HG03095 (cell line): ENCODE data around the gene BEST1.

Experiments
- ATAC-seq: cut with Tn5 transposase; IDR thresholded peaks from one replicate; pipeline ENCODE4 v1.9.1; 2021; ENCODE audit warnings: moderate library complexity; ENCODE audit not compliant: unreplicated experiment

BEST1 gene

DNA sequence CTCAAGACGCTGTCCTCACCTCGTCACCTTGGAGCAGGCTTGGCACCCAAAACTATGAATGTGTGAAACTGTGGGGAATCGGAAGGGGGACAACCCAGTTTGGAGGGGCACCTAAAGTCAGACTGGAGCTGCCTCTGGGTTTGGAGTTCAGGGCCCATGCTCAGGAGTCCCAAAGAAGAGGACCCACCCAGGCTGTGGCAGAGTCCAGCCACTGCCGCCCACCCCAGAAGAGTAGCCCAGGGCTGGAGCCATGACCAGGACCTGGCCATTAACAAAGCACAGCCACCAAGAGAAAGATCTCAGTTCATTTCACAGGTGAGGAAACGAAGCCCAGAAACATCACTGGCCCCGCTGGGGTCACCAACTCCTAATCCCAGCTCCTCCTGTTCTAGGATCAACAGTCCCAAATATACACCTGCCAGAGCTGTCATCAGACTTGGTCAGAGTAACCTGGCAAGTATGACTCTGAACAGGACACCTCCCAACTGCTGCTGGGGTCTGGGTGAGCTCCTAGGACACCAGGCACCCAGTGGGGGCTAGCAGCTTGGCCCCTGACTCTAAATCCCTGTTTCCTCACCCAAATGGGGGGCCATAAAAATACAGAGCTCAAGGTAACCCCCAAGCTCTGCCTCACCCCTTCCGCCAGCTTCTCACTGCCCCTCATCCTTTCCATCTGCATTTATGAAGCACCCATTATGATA, 35.5 kb upstream of the BEST1 start:
- no peak for ATAC-seq

DNA sequence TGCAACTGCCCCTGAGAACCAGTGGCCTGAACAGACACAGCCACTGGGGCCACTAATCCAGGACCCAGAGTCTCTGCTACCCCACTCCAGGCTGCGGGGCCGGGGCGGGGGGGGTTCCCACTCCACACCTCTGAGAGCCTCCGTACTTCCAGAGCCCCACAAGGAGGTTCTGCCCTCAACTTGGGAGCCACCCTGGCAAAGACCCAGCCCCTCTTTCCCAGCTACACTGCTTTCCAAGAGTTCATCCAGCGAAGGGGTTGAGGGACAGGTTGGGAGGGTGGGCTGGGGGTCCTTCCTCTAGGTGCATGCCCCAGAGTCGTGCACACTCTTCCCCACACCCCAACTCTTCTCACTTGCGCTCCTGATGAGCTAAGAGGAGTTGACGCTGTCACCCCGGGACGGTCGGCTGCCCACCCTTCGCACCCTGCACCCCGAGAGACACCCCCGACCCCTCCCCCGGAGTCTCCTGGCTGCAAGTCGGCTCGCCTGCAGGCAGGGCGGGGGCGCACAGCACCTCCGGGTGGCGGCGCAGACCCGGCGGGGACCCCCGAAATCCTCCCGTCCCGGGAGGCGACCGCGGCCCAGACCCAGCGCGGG, 33.3 kb upstream of the BEST1 start:
- ATAC-seq = no peak

DNA sequence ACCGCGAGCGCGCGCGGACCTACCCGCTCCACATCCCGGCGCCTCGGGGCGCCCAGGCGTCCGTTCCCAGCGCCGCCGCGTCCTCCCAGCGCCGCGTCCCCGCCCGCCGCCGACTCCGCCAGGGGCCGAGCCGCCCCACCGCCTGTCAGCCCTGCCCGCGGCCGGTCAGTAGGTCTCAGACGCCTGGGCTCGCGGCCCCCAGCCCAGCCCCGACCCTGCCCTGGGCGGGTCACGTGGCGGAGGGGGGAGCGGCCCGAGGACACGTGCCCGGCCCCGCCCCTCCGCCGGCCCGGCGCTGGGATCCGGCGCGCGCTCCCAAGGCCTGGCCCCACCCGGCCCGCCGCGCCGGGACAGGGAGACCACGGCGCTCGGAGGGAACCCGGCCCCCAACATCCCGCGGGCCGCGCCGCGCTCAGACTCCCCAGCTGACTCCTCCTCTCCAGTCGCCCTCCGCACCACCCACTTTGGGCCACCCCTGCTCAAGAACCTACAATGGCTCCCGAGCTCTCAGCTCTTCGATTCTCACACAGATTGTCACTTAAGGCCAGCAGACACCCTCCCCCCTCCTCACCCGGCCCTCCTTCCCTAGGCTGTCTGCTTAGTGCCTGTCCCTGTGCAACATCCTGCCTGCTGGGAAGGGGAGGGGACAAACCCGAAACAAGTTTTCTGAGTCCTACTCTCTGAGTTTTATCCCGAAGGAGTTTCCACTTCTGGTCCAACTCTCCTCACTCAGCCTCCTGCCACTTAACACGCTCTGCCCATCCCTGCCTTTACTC, 32.6 kb upstream of the BEST1 start, which contains the start of gene RAB3IL1:
RAB3IL1 (minus strand) TSS at position 233 of the 776 bp plus-strand sequence; CDS start at position 34, 199 bp downstream.
- ATAC-seq = no peak

DNA sequence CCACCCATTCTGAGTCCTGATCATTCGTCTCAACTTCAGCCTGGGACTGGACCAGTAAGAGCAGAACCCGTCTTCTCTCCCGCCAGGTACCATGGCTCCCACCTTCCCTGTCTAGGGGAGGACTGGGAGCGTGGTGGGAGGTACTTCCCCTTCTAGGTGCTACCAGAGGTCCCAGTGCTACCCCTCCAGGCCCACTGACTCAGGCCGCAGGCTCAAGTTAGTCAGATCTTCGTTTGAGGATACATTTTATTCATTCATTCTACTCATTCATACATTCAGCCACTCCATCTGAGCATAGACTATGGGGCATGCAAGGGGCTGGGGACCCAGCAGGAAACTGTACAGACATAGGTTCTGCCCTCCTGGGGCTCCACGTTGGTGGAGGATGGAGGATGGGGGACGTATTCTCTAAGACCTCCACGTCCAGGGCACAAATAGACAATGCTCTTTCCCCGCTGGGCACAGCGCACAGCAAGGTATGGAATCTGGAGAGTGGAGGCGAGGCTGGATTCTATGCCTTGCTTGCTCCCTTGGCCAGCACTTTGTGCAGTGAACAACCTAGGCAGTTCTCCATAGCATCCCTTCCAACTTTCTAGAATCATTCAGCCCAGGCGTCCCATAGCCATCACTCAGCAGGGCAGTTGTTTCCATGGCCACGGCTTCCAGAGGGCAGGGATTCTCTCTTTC, 31.8 kb upstream of the BEST1 start:
- ATAC-seq = no peak

DNA sequence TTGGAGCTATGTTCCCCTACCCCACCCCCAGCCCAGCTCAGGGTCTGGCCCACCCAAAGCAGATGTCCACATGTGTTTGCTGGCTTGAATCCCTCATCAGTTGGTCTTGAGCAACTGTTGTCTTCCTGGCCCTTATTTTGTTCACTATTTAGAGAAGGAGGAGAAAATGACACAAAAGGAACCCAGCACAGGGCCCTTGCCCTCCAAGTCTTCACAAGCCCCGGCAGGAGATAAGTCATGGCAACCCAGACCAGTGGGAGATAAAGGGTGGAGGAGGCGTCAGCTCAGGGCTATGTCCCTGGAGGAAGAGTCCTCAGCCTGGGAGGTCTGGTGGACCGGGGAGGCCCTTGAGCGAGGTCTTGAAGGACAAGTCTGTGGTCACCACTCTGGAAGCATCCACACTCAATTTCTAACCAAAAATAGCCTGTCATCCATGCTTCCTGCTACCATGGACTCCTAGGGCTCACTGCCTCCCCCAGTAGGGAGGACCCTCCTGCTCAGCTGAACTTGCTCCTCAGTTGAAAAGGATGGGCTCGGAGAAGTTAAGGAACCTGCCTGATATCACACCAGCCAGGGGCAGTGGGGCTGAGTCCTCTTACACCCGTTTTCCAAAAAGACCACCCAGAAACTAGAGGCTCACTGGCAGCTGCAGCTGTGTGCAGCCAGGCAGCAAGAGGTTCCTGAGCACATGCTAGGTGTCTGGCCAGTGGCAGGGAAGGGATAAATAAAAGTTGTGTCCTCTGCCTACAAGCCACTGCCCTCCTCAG, 31.0 kb upstream of the BEST1 start:
- ATAC-seq = no peak

DNA sequence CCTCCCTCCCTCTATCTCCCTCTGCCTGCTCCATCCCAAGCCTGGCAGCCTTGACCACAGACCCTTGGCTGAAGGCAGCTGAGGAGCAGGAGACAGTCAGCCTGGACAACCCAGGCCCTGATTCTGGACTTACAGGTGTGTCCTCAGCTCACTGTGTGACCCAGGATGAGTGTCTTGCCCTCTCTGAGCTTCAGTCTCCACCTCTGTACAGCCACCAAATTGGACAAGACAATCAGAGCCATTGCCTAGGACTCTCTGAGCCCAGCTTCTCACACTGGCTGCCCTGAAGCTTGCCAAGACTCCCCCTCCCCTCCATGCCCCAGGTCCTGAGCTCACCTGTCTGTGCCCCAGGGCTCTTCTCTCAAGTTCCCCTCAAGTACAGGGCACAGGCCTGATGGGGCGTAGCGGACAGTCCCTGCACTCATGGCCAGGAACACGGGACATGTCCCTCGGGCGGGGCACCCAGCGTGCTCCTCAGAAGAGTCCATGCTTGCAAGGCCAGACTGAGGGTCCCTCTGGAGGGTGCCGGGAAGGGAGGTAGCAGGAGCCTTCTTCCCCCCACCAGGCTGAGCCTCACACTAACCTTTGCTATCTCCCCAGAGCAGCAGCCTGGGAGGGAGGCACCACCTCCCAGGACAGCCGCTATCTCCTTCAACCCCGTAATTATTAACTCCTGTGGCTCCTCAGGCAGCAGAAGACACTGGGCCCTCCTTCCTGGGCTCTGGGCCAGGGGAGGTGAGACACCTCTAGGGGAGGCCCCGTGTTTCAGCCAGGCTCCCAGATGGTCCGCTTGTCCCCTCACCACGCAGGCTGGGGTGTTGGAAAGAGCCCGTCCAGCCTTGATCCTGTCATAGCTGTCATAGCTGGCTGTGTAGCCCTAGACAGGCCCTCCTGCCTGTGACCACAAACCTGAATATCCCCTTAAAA, 30.2 kb upstream of the BEST1 start:
- ATAC-seq = no peak

DNA sequence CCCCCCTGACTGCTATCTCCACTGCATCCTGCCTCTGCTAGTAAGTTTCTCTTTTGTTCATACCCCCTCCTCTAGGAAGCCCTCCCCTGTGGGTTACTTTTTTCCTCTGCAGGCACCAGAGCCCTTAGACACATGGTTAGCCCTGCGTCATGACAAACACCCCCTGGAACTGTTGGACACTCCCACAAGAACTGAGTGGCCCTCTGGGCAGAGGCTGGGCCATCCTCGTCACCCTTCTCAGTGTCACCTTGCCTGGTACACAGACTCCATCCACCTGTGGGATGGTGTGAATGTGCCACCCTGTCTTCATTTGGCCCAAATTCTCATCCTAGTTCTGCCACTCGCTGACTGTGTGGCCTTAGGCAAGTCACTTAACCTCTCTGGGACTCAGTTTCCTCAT, 28.7 kb upstream of the BEST1 start:
- ATAC-seq = no peak

DNA sequence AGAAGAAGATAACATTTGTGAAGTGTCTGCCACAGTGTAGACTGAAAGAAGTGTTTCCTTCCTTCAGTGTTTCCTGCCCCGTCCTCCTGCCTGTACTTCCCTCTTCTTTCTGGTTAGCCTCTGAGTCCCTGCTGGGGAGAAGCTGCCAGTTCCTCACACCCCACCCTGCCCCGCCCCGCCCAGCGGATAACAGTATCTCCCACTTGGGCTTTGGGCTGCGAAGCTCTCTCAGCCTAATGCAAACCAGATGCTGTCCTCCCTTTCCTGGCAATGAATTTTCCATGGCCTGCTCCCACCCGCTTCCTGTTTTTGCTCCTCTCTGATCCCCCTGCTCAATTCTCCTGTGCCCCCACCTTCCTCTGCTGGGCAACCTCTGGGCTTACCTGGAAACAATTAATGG, 27.6 kb upstream of the BEST1 start:
- no peak for ATAC-seq

DNA sequence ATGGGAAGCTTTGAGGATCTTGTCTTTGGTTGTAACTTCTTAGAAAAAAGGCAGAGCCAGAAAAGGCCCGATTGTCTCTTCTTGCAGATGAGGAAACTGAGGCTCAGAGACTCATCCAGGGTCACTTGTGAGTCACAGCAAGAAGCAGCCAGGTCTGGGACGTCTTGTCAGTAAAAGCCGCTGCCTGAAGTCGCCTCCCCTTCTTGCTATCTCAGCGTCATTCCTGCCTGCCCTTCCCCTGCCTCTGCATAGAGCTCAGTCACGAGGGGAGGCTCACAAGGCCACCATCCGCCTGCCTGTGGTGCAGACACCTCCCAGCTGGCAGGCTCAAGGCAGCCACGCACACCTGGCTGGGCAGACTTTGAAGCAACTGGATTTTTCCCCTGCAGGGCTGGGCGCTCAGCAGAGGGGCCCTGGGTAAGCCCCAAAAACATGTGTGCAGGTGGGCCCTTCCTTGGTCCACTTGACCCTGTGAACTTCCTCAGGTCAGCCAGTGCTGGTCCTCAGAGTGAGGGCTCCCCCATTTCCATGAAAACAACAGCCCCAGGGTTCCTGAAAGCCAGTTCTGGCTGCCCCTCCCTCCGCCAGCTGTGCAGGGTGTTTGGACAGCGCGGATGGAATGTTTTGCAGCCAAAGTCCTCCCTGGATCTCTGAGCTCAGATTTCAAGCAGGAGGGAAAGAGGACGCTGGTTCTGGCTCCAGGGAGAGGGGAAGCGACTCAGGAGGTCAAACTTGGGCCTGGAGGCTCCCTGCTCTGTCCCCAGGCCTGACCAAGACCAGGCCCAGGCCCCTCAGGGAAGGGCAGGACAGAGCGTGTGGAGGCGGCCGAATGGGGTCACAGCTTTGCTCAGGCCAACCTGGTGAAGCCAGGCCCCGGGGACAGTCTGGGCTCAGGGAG, 26.7 kb upstream of the BEST1 start:
- ATAC-seq = no peak

DNA sequence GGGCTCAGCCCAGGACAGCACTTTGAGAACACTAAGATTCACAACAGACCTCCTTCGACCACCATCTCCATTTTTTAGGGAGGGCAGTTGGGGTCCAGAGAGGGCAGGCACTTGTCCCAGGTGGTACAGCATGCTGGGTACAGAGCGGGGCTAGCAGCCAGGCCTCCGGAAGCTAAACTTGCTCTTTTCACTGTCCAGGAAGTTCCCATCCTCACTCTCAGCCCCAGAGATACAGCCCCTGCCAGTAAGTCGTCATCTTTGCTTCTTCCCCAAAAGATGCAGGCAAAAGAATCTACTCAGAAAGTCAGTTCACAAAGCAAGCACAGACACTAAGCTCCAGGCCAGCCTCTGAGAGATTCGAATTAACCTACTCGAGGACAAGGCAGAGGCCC, 26.1 kb upstream of the BEST1 start:
- no peak for ATAC-seq

DNA sequence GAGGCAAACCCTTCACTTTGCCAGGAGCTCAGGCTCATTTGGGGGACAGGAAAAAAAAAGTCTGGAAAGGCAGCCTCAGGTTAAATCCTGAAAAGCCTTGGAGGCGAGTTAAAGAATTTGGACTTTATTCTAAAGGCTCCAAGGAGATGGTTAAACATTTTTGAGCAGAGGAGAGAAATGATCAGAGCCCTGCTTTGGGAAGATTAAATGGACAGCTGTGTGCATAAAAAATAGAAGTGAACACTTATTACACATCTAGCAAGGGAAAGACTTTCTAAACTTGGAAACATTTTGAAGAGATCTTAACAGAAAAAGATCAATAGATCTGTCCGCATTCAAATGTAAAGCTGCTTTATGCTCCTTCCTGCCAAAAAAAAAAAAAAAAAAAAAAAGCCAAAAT, 24.4 kb upstream of the BEST1 start:
- ATAC-seq = no peak

DNA sequence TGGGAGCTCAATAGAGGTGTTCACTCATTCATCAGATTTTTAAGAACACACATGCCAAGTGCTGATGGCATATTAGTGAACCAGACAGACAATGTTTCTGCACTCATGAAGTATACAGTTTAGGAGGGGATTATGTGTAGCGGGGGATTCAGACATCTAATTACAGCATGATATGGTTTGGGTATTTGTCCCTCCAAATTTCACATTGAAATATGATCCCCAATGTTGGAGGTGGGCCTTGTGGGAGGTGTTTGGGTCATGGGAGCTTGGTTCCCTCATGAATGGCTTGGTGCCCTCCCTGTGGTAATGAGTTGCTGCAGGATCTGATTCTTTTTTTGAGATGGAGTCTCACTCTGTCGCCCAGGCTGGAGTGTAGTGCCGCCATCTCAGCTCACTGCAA, 23.9 kb upstream of the BEST1 start:
- ATAC-seq = no peak

DNA sequence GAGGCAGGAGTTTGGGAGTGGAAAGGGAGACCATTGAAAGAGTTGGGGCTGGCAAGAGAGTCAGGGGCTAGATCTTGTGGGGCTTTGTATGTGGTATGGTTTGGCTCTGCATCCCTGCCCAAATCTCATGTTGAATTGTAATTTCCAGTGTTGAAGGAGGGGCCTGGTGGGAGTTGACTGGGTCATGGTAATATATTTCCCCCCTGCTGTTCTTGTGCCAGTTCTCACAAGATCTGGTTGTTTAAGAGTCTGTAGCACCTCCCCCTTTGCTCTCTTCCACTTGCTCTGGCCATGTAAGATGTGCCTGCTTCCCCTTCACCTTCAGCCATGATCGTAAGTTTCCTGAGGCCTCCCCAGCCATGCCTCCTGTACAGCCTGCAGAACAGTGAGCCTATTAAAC, 22.6 kb upstream of the BEST1 start:
- ATAC-seq = no peak

DNA sequence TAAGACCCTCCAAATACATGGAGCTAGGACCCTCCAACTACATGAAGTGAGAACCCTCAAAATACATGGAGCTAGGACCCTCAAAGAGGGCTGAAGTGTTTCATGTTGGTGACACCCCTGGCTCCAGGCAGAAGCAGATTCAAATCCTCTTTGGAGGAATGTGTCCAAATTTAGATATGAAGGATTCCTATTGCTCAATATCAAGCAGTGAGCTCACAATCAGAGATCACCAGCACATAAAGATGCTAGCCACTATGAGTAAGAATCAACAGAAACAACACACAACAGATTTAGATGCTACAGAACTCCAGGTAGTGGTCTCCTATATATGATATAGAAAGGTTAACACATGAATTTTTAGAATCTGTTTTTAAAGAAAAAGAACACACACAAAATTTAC, 21.5 kb upstream of the BEST1 start:
- ATAC-seq = no peak

DNA sequence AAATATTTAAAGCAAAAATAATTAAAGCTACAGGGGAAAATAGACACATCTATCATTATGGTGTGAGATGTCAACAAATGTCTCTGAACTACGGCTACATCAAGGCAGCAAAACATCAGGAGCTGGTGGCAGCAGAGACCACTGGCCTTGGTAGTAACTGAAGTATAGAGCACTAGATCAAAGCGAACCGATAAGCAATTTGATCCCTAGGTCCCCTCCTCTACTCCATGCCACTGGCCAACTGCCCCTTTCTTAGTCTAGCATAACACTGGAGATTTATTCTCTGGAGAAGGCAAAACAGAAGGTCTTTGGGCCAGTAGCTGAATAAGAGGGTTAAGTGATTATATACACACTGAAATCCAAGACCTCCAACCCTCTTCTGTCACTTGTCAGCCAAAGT, 19.2 kb upstream of the BEST1 start:
- no peak for ATAC-seq

DNA sequence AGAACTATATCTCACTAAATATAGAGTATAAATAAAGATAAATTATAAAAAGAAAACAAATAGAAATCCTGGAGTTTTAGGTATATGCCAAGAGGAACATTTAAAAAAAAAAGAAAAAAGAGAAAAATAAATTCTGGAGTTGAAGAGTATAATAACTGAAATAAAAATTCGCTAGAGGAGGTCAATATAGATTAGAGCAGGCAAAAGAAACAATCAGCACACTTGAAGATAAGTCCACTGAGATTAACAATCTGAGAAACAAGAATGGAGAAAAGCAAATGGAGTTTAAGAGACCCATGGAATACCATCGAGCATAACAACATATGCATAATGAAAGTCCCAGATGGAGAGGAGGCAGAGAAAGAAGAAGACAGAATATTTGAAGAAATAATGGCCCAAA, 14.3 kb upstream of the BEST1 start:
- ATAC-seq = no peak

DNA sequence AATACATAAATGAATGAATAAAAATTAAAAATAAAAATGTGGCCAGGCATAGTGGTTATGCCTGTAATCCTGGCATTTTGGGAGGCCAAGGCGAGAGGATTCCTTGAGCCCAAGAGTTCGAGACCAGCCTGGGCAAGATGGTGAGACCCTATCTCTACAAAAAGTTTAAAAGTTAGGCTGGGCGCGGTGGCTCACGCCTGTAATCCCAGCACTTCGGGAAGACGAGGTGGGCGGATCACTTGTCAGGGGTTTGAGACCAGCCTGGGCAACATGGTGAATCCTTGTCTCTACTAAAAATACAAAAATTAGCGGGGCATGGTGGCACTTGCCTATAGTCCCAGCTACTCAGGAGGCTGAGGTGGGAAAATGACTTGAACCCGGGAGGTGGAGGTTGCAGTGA, 9.7 kb upstream of the BEST1 start:
- no peak for ATAC-seq

DNA sequence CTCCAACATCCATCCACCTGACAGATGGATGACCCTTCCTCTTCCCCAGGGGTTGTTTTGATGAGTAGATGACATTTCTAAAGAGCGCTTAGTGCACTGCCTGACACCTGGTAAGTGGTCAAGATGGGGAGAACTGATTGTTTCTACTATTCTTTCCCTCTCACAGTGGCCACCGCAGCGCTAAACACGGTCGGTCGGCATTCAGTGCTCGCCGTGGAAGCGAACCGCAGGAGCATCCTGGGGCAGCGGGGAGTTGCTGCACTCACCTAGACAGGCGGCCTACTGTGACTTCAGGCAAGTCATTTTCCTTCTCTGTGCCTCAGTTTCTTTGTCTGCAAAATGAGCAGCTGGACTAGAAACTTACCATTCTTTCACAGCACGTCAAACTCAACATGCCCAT, 5.0 kb upstream of the BEST1 start:
- no peak for ATAC-seq

DNA sequence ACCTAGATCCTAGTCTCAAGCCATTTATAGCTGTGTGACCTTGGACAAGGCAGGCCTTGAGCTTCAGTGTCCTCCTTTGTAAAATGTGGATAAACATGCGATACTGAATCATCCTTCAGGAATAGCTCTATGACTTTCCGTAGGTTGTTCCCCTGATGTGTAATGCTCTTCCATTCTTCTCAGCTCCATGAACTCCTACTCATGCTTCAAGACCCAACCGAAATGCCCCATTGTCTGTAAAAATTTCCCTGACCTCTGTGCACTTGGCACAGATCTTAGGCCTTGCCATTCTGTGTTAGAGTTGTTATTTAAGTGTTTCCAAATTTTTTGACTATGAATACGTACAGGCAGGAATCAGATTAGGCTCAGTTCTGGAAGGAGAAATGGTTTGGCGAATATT, 3.3 kb upstream of the BEST1 start:
- no peak for ATAC-seq
